Kidney (tissue), 14 donors: ENCODE measurements around the gene NAPSA. TPM values are rescaled to one million over a fixed set of nuclear protein-coding genes. Genes with fewer than 3 reads are reported as not detected.
"Not testable (repeated sequence)": the region's sequence is repeated elsewhere in the genome, so short reads cannot be mapped to it uniquely, and the experiment has no call there.

Source experiments
- DNase-seq, 5 donors: peaks; one replicate each; pipeline ENCODE4 v3.0.0-alpha.2; 2013 to 2020
- FAIRE-seq: peaks from 2 replicates; lab custom pipeline; 2012; peaks lifted over from hg19 to GRCh38; lab: Jason Lieb, UNC
- H3K27ac ChIP-seq, 2 donors: one replicate each; pipeline ENCODE4 v1.7.0; 2013; ENCODE audit warnings: low read depth in 2 of 2, low read length in 2 of 2, inconsistent platforms in 1 of 2
- H3K27me3 ChIP-seq: one replicate; pipeline ENCODE4 v1.7.1; 2013; ENCODE audit warnings: low read length, inconsistent platforms; ENCODE audit not compliant: control insufficient read depth, insufficient read depth
- H3K36me3 ChIP-seq, 3 donors: one replicate each; pipeline versions ENCODE4 v1.7.0 to v1.7.1; 2013; ENCODE audit warnings: low read length in 3 of 3, control low read depth in 1 of 3, inconsistent platforms in 1 of 3; ENCODE audit not compliant: insufficient read depth in 3 of 3, control insufficient read depth in 2 of 3
- H3K4me1 ChIP-seq, 3 donors: one replicate each; pipeline versions ENCODE4 v1.7.0 to v1.7.1; 2013; ENCODE audit warnings: low read length in 3 of 3, inconsistent platforms in 1 of 3, low read depth in 1 of 3; ENCODE audit not compliant: control insufficient read depth in 2 of 3, insufficient read depth in 2 of 3
- H3K4me3 ChIP-seq, 3 donors: one replicate each; pipeline versions ENCODE4 v1.7.0 to v1.8.1; 2013; ENCODE audit warnings: low read length in 3 of 3, control low read depth in 1 of 3, inconsistent platforms in 1 of 3
- H3K9ac ChIP-seq, 3 donors: one replicate each; pipeline versions ENCODE4 v1.7.0 to v1.7.1; 2013; ENCODE audit warnings: low read length in 3 of 3, control low read depth in 1 of 3, inconsistent platforms in 1 of 3
- H3K9me3 ChIP-seq, 3 donors: one replicate each; pipeline versions ENCODE4 v1.7.0 to v1.7.1; 2013; ENCODE audit warnings: low read length in 3 of 3, control low read depth in 1 of 3, inconsistent platforms in 1 of 3; ENCODE audit not compliant: control insufficient read depth in 2 of 3, insufficient read depth in 1 of 3
- intact Hi-C: fragments of 100-400 bp; cut with DNase I; formaldehyde crosslinking; loops from one replicate; pipeline ENCODE4 v1.11.1; 2022
- polyA plus RNA-seq: library from polyadenylated mRNA; stranded (reverse); fragments of 350-450 nt; fragmentation: Illumina TruSeq; extraction: RNeasy Lipid Tissue Mini Kit (QIAGEN cat#74804); gene quantifications from one replicate; pipeline ENCODE4 v1.2.3, GENCODE V29; 2014; ENCODE audit warnings: low read depth, low replicate concordance; ENCODE audit not compliant: insufficient read depth
- total RNA-seq: library from RNA; stranded (reverse); fragmentation: NEBNext Ultra II Directional; extraction: Animal tissue kit (Norgen Biotek cat#: 25700); gene quantifications from one replicate; pipeline ENCODE4 v1.2.1, GENCODE V29; 2021
- TF ChIP-seq, protein P1 (sequence below): IDR thresholded peaks from 3 replicates; pipeline ENCODE4 v1.5.1; 2012; ENCODE audit warnings: mild to moderate bottlenecking, moderate library complexity, borderline replicate concordance; ENCODE audit not compliant: insufficient read depth; ENCODE audit errors: extremely low read depth
- donor health status: control.
- donor health status: control.
- donor health status: control.
- donor health status: control.
- donor health status: control.
- donor health status: DM: yes; HTN: yes; CAD: no.
- donor health status: Normal renal cell carcinoma (clear cell type).

Gene NAPSA
- total and polyA plus RNA-seq, 2 donors from 2014 or later, result 217 to 268 TPM

DNA sequence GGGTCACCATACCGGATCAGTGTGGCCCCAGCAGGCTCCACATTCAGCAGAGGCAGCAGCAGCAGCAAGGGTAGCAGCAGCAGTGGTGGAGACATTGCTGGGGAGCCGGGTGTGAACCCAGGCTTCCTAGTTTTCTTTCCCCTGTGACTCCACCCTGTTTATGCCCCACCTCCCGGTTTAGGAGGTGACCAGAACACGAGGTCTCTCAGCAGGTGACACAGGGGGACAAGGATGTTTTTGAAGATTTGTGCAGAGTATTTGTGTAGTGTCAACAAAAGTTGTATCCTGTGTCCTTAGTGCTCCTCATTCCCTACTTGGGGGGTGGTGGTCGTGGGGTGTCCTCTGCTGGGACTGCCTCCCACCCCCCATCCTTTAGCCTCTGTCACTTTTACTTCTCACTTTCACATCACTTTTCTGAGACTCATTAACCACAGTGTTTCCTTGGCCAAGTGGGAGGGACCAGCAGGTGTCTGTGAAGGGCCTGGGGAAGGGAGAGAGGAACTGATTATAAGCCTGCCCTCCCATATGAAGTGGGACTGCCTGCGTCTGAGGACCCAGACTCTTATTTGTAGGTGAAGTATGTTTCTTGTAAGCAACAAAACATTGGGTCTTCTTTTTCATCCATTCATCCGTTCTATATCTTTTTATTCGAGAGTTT is 20.6 kb downstream of the NAPSA start:
- peaks cover 0 to 7% (median 0%) of the 10 kb centered on the region in 3 donors for H3K9me3 ChIP-seq
- no peak overlapping the region for H3K9ac ChIP-seq
- H3K27ac ChIP-seq, result no peak overlapping the region
- TF ChIP-seq, protein P1, sequence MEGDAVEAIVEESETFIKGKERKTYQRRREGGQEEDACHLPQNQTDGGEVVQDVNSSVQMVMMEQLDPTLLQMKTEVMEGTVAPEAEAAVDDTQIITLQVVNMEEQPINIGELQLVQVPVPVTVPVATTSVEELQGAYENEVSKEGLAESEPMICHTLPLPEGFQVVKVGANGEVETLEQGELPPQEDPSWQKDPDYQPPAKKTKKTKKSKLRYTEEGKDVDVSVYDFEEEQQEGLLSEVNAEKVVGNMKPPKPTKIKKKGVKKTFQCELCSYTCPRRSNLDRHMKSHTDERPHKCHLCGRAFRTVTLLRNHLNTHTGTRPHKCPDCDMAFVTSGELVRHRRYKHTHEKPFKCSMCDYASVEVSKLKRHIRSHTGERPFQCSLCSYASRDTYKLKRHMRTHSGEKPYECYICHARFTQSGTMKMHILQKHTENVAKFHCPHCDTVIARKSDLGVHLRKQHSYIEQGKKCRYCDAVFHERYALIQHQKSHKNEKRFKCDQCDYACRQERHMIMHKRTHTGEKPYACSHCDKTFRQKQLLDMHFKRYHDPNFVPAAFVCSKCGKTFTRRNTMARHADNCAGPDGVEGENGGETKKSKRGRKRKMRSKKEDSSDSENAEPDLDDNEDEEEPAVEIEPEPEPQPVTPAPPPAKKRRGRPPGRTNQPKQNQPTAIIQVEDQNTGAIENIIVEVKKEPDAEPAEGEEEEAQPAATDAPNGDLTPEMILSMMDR, result no peak
- no peaks in the 10 kb centered on the region for H3K27me3 ChIP-seq
- H3K36me3 ChIP-seq, result peaks cover 0 to 2% (median 0%) of the 10 kb centered on the region in 3 donors
- intact Hi-C loops, result no loop called here
- FAIRE-seq (no peak), DNase-seq (peak in 1 of 5 donors; percentile 48)
- H3K4me3 ChIP-seq, result no peak overlapping the region
- H3K4me1 ChIP-seq, result peaks cover 0 to 26% (median 4%) of the 10 kb centered on the region in 3 donors

DNA sequence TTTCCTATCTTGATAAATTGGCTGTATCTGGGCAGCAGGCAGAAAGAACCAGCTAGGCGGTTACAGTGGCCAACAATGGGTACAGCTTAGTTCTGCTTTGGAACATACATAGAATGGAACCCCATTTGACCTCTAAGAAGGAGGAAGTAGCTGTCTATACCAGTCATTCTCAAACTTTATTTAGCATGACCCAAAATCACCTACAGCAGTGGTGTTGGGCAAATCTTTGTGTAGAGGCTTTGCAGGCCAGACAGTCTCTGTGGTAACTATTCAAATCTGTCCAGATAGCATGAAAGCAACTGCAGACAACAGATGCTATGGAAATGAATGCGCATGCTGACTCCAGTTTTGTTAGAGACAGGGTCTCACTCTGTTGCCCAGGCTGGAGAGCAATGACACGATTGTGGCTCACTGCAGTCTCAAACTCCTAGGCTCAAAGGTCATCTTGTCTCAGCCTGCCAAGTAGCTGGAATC is 24.3 kb downstream of the NAPSA start:
- Histone ChIP-seq H3K27ac (no peak overlapping the region), H3K9me3 (peaks cover 0 to 7% (median 0%) of the 10 kb centered on the region in 3 donors), H3K4me3 (no peak overlapping the region), H3K27me3 (no peaks in the 10 kb centered on the region), H3K9ac (no peak overlapping the region), H3K4me1 (peaks cover 0 to 8% (median 0%) of the 10 kb centered on the region in 3 donors), H3K36me3 (peaks cover 0 to 2% (median 0%) of the 10 kb centered on the region in 3 donors)
- TF ChIP-seq, protein P1, result no peak
- no peak for DNase-seq
- intact Hi-C loops, result no loop called here
- FAIRE-seq, result no peak

DNA sequence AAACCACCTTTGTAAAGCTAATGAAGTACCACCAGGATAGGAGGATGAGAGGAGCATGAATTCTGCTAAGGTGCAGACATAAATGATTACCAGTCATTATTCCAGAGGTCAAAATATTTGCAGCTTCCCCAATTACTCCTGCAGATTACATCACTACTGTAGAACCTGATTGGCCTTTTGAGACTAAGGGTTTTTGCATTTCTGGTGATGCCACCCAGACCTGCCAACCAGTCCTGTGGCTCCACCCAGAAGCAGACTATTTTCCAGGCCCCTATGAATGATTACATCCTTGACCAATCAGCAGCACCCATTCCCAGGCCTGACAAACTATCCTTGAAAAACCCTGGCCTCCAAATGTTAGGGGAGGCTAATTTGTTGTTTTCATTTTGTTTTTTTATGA is 25.1 kb downstream of the NAPSA start:
- Histone ChIP-seq H3K27ac (no peak overlapping the region), H3K4me3 (no peak overlapping the region), H3K4me1 (peaks cover 0 to 8% (median 0%) of the 10 kb centered on the region in 3 donors), H3K9ac (no peak overlapping the region), H3K9me3 (peaks cover 0 to 7% (median 0%) of the 10 kb centered on the region in 3 donors), H3K27me3 (no peaks in the 10 kb centered on the region), H3K36me3 (peaks cover 0 to 2% (median 0%) of the 10 kb centered on the region in 3 donors)
- intact Hi-C loops, result no loop called here
- TF ChIP-seq, protein P1, result no peak
- FAIRE-seq, result no peak
- no peak for DNase-seq

DNA sequence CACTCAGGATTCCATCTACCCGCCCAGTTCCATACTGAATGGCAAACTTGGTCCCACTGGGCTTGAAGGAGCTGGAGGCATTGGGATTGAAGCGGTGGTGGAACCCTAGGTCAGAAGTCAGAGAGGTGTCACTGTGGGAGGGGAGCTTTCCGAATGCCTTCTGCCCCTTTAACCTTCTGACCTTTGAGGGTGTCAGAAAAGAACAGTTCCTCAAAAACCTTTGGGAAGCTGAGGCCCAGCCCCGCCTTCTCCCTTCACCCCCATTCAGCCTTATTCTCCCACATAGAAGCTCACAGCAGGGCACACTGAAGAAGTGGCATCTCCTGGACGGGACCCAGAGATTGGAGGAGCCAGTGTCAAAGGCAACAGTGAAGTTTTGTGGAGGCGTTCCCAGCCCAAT is 28.4 kb downstream of the NAPSA start:
- FAIRE-seq, intact Hi-C loops, DNase-seq, H3K9me3 ChIP-seq, H3K9ac ChIP-seq, H3K36me3 ChIP-seq, H3K27ac ChIP-seq, H3K4me1 ChIP-seq, H3K4me3 ChIP-seq, H3K27me3 ChIP-seq: not testable (repeated sequence)
